Upper lobe of left lung (tissue), 4 donors: ENCODE measurements around the gene SCAI.

Experiments used
- POLR2A ChIP-seq, 4 donors: fragments of 450-650 bp; IDR thresholded peaks; one replicate each; pipeline ENCODE4 v1.5.1; 2016 to 2017; ENCODE audit warnings: antibody characterized with exemption in 4 of 4, mild to moderate bottlenecking in 2 of 4
- POLR2AphosphoS5 ChIP-seq, 2 donors: sonication (generic); formaldehyde crosslinking; IDR thresholded peaks; one replicate each; pipeline ENCODE4 v1.5.1; 2017; ENCODE audit warnings: antibody characterized with exemption in 2 of 2
- TF ChIP-seq, protein P1 (sequence below), 6 experiments: fragments of 450-650 bp in 4 of 6; fragments of 200-600 bp in 2 of 6; sonication (generic) in 2 of 6; IDR thresholded peaks; one replicate each; pipeline ENCODE4 v1.5.1; 2016 to 2019; ENCODE audit warnings: antibody characterized with exemption in 6 of 6

DNA sequence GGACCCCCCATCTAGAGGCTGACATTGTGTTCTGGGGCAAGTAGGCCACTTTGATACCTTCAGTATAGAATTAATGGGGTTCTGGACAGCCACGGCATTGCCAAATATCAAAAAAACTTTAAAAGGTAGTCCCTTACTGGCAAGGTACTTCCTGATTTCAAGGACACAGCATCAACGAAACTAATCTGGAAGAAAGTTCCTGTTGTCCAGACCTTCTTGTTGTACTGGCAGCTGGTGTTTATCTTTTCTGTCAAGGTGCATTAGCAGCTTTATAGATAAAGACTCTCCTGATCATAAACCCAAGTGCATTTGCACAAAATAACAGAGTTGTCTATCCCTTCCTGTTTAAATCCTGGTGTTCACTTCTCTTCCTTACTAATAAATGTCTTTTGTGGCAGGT, 178.7 kb downstream of the SCAI start:
- TF ChIP-seq, protein P1, sequence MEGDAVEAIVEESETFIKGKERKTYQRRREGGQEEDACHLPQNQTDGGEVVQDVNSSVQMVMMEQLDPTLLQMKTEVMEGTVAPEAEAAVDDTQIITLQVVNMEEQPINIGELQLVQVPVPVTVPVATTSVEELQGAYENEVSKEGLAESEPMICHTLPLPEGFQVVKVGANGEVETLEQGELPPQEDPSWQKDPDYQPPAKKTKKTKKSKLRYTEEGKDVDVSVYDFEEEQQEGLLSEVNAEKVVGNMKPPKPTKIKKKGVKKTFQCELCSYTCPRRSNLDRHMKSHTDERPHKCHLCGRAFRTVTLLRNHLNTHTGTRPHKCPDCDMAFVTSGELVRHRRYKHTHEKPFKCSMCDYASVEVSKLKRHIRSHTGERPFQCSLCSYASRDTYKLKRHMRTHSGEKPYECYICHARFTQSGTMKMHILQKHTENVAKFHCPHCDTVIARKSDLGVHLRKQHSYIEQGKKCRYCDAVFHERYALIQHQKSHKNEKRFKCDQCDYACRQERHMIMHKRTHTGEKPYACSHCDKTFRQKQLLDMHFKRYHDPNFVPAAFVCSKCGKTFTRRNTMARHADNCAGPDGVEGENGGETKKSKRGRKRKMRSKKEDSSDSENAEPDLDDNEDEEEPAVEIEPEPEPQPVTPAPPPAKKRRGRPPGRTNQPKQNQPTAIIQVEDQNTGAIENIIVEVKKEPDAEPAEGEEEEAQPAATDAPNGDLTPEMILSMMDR (IDR thresholded peaks at IDR 0.05): no peak
- TF ChIP-seq POLR2AphosphoS5 (IDR thresholded peaks at IDR 0.05) (no peak), POLR2A (IDR thresholded peaks at IDR 0.05) (no peak)
